Endometrial microvascular endothelial cells (primary cell): ENCODE measurements around the gene ISYNA1. TPM values are rescaled to one million over a fixed set of nuclear protein-coding genes. Genes with fewer than 3 reads are reported as not detected.
"Not testable (repeated sequence)": the region's sequence is repeated elsewhere in the genome, so short reads cannot be mapped to it uniquely, and the experiment has no call there.

ENCODE experiments used
- in situ Hi-C: cut with HindIII; loops from 2 replicates; pipeline ENCODE4 v1.10.0; 2017; ENCODE audit warnings: low sequenced_read_pairs, low pct_unique_long_range_greater_than_20kb; ENCODE audit errors: inconsistent ontology term
- total RNA-seq: library from RNA; depleted of rRNA; stranded (reverse); fragments of >200 nt; gene quantifications from one replicate; pipeline ENCODE4 v1.2.3, GENCODE V29; 2015; ENCODE audit errors: inconsistent ontology term

Gene ISYNA1
- total RNA-seq, 1 donor from 2014 or later, result 22.4 TPM

DNA sequence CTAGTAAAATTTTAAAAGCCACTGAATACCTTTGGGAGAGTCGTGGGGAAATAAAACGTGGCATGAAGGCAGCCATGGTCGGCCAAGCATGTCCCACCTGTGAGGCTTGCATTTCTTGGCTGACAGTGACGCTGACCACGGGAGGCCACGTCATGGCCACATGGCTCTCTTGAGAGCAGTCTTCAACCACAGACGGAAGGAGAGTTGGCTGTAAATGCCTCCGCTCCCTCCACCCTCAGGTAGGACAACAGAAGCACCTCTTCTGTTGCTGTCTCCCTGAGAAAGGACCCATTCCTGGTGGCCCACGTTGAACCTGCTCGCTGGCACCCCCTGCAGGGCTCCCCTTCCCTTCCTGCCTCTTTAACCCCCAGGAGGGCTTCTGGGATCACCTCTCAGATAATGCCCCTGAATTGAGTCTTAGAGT lies 29.9 kb downstream of the ISYNA1 start:
- in situ Hi-C loops, result no loop called here

DNA sequence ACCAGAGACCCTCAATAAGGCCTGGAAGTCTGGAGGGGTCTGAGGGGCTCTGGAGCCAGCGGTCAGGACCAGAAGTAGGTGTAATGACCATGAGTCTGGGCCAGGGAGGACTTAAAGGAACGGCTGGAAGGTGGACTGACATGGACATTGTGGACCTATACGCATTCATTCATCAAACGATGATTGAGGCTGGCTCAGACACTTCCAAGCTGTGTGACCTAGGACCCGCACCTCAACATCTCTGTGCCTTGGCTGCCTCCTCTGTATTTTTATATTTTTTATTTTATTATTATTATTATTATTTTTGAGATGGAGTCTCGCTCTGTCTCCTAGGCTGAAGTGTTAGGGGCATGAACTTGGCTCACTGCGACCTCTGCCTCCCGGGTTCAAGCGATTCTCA lies 31.2 kb downstream of the ISYNA1 start:
- in situ Hi-C loops, result no loop called here

GRCh38 chr19:18405754-18406153 lies 32.2 kb downstream of the ISYNA1 start:
- in situ Hi-C loops, result not testable (repeated sequence)

- in situ Hi-C loops, result not testable (repeated sequence)
These were observed 35.3 kb downstream of the ISYNA1 start for GRCh38 chr19:18402455-18403248.

DNA sequence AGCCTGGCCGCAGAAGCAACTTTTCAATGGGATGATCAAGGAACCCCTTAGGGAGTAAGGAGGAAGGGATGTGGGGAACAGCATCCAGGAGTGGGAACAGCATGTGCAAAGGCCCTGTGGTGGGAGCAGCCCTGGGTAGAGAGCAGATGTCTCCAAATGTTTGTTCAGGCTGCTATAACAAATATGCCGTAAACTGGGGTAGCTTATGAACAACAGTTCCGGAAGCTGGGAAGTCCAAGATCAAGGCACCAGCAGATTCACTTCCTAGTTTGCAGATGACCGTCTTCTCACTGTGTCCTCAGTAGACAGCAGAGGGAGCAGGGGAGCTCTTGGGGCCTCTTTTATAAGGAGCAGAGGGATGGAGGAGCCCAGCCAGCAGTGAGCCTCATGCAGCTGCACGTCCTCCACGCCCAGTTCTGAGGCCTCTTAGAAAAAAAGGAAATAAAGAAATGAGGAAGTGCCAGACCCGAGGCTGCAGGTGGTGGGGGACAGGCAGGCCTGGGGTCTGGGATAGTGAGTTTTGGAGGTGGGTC lies 36.3 kb downstream of the ISYNA1 start:
- in situ Hi-C loops, result no loop called here

- in situ Hi-C loops, result no loop called here
These were observed 38.9 kb downstream of the ISYNA1 start for GRCh38 chr19:18399008-18399407.

- in situ Hi-C loops, result no loop called here
These were observed 40.4 kb downstream of the ISYNA1 start, which contains the start of gene LRRC25 for GRCh38 chr19:18397242-18398202. Gene LRRC25 (minus strand): TSS chr19:18397622. CDS start chr19:18396963, 659 bp downstream.

DNA sequence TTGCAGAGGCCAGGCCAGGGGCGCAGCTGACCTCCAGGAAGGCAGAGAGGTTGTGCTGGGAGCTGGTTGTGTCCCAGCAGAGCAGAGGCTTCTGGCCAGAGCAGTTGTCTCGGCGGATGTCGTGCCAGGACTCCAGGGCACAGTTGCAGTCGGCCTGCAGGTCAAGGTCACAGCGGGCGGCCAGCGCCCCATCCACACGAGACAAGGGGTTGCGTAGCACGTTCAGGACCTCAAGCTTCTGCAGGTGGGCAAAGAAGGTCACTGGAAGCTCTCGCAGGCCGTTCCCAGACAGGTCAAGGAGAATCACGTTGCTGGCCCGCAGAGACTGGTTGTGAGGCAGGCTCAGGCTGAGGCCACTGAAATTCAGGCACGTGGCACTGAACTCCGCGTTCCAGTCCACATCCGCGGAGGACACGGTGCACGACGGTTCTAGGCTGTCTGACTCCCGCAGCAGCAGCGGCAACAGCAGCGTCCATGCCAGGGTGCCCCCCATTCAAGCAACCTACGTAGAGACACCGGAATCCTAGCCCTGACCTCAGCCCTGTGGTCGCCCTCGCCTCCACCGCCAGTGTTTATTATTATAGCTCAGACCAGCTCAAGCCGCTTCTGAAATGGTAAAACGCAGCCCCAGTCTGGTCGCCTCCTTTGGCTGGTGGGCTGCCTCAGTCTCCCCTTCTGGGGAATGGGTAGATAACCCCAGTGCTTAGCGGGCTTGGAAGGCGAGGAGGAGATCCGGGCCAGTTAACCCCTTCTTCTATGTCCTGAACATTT lies 41.3 kb downstream of the ISYNA1 start:
- in situ Hi-C loops, result no loop called here

GRCh38 chr19:18393836-18394235 lies 44.1 kb downstream of the ISYNA1 start:
- in situ Hi-C loops, result no loop called here

GRCh38 chr19:18392926-18393325 lies 45.0 kb downstream of the ISYNA1 start:
- in situ Hi-C loops, result no loop called here

DNA sequence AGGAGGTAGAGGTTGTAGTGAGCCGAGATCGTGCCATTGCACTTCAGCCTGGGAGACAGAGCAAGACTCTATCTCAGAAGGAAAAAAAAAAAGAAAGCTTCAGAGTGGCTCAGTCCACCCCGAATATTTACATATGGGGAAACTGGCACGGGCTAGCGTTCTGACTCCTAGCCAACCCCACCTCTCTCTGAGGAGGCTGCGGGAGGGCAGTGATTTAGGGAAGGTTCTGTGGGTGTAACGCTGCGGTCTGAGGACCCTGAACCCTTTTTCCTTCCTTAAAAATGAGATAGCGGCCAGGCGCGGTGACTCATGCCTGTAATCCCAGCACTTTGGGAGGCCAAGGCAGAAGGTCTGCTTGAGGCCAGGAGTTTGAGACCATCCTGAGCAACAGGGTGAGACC lies 45.5 kb downstream of the ISYNA1 start:
- in situ Hi-C loops, result no loop called here

DNA sequence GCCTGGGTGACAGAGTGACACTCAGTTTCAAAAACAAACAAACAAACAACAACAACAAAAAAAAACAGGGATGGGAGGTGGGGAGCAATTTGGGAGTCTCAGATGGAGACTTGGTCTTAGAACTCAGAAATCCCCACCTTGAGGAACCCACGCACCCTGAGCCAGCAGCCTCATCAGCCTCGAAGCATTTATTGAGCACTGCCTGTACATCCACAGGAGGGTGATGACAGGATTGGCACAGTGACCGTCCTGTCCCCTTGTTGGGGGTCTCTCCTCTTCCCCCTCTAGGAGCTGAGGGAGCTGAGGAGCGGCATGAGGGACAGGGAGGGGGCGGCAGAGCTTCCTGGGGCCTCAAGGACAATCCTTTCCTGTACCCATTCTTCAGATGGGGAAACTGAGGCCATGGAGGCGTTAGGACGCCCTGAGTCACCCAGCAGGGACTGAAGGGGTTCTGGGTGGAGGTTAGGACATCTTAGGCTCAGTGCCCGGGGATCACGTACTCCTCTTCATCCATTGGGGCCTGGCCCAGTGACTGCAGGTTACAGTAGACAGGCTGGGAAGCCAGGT lies 46.3 kb downstream of the ISYNA1 start:
- in situ Hi-C loops, result no loop called here

- in situ Hi-C loops, result no loop called here
These were observed 47.6 kb downstream of the ISYNA1 start for GRCh38 chr19:18390065-18390907.

- in situ Hi-C loops, result no loop called here
These were observed 48.2 kb downstream of the ISYNA1 start for GRCh38 chr19:18389726-18390064.

DNA sequence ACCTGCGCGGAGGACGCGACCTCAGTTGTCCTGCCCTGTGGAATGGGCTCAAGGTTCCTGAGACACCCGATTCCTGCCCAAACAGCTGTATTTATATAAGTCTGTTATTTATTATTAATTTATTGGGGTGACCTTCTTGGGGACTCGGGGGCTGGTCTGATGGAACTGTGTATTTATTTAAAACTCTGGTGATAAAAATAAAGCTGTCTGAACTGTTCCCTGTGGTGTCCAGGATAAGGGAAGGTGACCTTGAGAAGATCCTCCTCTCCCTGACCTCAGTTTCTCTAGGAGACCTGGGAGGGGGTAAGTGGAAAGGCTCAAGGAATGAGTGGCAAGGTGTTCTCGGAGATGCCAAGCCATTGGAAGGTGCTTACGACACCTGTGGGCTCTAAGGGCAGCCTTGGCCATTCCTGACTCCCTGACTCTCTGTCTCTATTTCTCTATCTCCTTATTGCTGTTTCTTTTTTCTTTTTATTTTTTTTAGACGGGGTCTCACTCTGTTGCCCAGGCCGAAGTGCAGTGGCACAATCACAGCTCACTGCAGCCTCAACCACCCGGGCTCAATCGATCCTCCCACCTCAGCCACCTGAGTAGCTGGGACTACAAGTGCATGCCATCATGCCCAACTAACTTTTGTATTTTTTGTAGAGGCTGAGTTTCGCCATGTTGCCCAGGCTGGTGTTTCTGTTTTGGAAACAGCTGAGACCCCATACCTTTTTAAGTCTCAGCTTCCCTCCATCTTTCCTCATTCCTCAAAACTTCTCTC lies 48.8 kb downstream of the ISYNA1 start:
- in situ Hi-C loops, result no loop called here

- in situ Hi-C loops, result no loop called here
These were observed 49.6 kb downstream of the ISYNA1 start for GRCh38 chr19:18388100-18388959.
